ENCODE results near the gene ZNF823.
"Not testable (repeated sequence)": the region's sequence is repeated elsewhere in the genome, so short reads cannot be mapped to it uniquely, and the experiment has no call there.

Gene ZNF823

GRCh38 chr19:11738746-11739620 is at the start of gene ZNF823:
Gene ZNF823, minus strand, starts transcription at chr19:11738946. Its CDS starts 127 bp downstream, at chr19:11738819.
- peak; percentile 98 to 99 for DNase-seq

GRCh38 chr19:11787536-11787935 is 48.8 kb upstream of the ZNF823 start:
- no peak for DNase-seq

- DNase-seq = no peak
These were observed 45.6 kb upstream of the ZNF823 start for GRCh38 chr19:11784356-11784755.

GRCh38 chr19:11783767-11784166 is 45.0 kb upstream of the ZNF823 start:
- DNase-seq = no peak

- DNase-seq = no peak
These were observed 42.7 kb upstream of the ZNF823 start for GRCh38 chr19:11781295-11782057.

- no peak for DNase-seq
These were observed 41.8 kb upstream of the ZNF823 start for GRCh38 chr19:11780431-11781020.

- not testable (repeated sequence) for DNase-seq
These were observed 37.9 kb upstream of the ZNF823 start for GRCh38 chr19:11776669-11777068.

- not testable (repeated sequence) for DNase-seq
These were observed 32.8 kb upstream of the ZNF823 start for GRCh38 chr19:11771520-11771919.

- no peak for DNase-seq
These were observed 31.2 kb upstream of the ZNF823 start for GRCh38 chr19:11769995-11770394.

- no peak for DNase-seq
These were observed 28.9 kb upstream of the ZNF823 start for GRCh38 chr19:11767633-11768133.

- peak; percentile 42 to 86 for DNase-seq
These were observed 28.1 kb upstream of the ZNF823 start, which contains the start of gene ZNF441 for GRCh38 chr19:11766597-11767591. Gene ZNF441, plus strand, starts transcription at chr19:11767000. Its CDS starts 194 bp downstream, at chr19:11767194.

- no peak for DNase-seq
These were observed 24.9 kb upstream of the ZNF823 start for GRCh38 chr19:11763611-11764010.

GRCh38 chr19:11763117-11763516 is 24.4 kb upstream of the ZNF823 start:
- no peak for DNase-seq

- no peak for DNase-seq
These were observed 21.1 kb upstream of the ZNF823 start for GRCh38 chr19:11759805-11760204.

GRCh38 chr19:11756965-11757364 is 18.2 kb upstream of the ZNF823 start:
- DNase-seq = no peak

GRCh38 chr19:11754663-11755062 is 15.9 kb upstream of the ZNF823 start:
- no peak for DNase-seq

GRCh38 chr19:11752244-11752736 is 13.5 kb upstream of the ZNF823 start:
- no peak for DNase-seq

GRCh38 chr19:11749751-11750150 is 11.0 kb upstream of the ZNF823 start:
- no peak for DNase-seq

GRCh38 chr19:11747277-11747676 is 8.5 kb upstream of the ZNF823 start:
- DNase-seq = no peak

- no peak for DNase-seq
These were observed 7.1 kb upstream of the ZNF823 start for GRCh38 chr19:11745869-11746268.

GRCh38 chr19:11737964-11738745 is 591 bp downstream of the ZNF823 start:
- DNase-seq = no peak

Data from NCI-H446 (cell line).